ENCODE measurements around the gene DOK1. TPM values are rescaled to one million over a fixed set of nuclear protein-coding genes. Genes with fewer than 3 reads are reported as not detected.
A peak's percentile ranks its signal among the peaks of the same experiment; 100 is the strongest.

The DOK1 gene
- total RNA-seq, 1 donor = 9.9 TPM

DNA sequence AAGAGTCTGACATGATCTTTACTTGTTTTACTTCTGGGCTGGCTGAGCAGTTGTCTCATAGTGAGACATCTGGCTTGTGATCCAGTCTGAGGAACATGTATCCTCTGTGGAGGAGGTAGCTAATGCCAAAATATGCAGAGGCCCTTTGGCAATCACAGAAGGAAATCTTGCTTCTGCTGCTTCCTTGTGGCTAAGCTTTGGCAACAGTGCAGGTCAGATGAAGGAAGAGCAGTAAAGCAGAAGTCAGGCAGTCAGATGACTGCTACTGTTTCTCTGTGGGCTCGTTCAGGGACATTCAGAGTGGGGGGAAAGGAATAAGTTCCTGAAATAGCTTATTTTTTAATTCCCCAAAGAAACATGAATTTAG is 22.3 kb downstream of the DOK1 start:
- H3K4me3 ChIP-seq (ENCODE audit: low read depth, low read length) = no peak overlapping the region
- TF ChIP-seq, protein P1, sequence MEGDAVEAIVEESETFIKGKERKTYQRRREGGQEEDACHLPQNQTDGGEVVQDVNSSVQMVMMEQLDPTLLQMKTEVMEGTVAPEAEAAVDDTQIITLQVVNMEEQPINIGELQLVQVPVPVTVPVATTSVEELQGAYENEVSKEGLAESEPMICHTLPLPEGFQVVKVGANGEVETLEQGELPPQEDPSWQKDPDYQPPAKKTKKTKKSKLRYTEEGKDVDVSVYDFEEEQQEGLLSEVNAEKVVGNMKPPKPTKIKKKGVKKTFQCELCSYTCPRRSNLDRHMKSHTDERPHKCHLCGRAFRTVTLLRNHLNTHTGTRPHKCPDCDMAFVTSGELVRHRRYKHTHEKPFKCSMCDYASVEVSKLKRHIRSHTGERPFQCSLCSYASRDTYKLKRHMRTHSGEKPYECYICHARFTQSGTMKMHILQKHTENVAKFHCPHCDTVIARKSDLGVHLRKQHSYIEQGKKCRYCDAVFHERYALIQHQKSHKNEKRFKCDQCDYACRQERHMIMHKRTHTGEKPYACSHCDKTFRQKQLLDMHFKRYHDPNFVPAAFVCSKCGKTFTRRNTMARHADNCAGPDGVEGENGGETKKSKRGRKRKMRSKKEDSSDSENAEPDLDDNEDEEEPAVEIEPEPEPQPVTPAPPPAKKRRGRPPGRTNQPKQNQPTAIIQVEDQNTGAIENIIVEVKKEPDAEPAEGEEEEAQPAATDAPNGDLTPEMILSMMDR (IDR thresholded peaks at IDR 0.05; ENCODE audit: insufficient read depth, low read depth, low read length) = no peak
- peak; percentile 81 for DNase-seq (ENCODE audit: low read depth)

DNA sequence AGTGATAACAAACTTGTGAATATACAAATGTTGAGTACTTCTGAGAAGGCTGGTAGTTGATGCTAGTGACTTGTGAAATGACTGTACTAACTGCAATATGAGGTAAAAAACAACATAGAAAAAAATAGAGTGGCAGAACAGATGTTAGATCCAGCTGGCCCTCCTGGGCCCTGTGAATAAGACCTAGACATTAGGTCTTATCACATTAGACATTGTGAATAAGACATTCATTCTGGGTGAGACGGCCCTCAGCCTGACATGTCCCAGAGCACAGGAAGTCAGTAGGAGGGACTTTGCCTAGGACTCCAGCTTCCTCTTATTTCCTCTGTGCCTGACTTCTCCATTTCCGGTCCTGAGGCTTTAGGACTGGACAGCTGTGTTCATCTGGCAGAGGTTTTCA is 22.9 kb downstream of the DOK1 start:
- no peak overlapping the region for H3K4me3 ChIP-seq (ENCODE audit: low read depth, low read length)
- TF ChIP-seq, protein P1 (IDR thresholded peaks at IDR 0.05; ENCODE audit: insufficient read depth, low read depth, low read length) = no peak
- no peak for DNase-seq (ENCODE audit: low read depth)

DNA sequence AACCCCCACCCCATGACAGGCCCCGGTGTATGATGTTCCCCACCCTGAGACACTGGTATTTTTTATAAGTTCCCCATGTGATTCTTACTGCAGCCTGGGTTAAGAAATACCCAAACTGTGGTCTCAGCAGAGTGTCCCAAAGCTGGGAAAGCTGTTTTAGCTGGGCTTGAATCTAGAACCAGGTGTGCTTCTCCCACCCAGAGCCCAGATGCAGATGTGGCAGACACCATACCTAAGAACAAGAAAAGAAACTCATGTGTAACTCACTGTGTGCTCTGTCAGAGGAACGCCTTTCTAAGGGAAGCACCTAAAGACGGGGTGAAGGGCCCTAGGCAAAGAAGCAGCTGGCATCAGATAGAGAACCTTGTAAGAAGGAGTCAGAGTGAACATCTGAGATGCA is 23.9 kb downstream of the DOK1 start:
- DNase-seq (ENCODE audit: low read depth) = no peak
- H3K4me3 ChIP-seq (ENCODE audit: low read depth, low read length) = no peak overlapping the region
- TF ChIP-seq, protein P1 (IDR thresholded peaks at IDR 0.05; ENCODE audit: insufficient read depth, low read depth, low read length) = no peak

DNA sequence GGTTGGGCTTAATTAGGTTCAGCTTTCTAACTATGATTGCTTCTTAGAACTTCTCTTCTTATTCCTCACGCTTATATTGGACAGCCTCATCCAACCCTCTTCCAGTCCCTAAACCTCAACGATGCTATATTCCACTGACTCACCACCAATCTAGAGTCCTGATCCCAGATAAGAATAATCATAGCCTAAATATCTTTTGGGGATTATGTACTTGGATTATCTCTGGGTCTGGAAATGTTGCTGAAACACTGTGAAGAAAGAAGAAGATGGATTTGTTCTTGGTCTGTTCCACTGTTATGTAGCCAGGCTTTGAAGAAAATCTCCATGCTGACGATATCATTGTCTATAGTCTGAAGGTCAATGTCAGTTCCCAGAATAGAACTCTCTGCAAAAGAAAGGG is 26.9 kb downstream of the DOK1 start:
- TF ChIP-seq, protein P1 (IDR thresholded peaks at IDR 0.05; ENCODE audit: insufficient read depth, low read depth, low read length) = no peak
- no peak overlapping the region for H3K4me3 ChIP-seq (ENCODE audit: low read depth, low read length)

DNA sequence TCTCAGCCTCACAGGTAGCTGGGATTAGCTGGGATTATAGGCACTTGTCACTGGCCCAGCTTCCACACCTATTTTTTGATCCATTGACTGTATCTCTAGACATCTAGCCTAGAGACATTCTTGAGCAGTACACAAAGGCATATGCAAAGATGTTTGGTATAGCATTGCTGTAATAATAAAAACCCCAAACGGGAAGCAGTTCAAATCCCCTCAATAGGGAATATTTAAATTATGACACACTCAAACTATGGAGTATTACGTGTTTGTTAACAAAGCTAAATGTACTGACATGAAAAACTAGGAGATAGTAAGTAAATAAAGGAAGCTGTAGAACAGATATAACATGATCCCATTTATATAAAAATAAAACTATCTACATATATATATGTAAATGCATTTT is 27.7 kb downstream of the DOK1 start:
- no peak overlapping the region for H3K4me3 ChIP-seq (ENCODE audit: low read depth, low read length)
- TF ChIP-seq, protein P1 (IDR thresholded peaks at IDR 0.05; ENCODE audit: insufficient read depth, low read depth, low read length) = no peak

More for the DNA sequence above, 26.9 kb downstream of the DOK1 start:
- no peak for DNase-seq (ENCODE audit: low read depth)

DNA sequence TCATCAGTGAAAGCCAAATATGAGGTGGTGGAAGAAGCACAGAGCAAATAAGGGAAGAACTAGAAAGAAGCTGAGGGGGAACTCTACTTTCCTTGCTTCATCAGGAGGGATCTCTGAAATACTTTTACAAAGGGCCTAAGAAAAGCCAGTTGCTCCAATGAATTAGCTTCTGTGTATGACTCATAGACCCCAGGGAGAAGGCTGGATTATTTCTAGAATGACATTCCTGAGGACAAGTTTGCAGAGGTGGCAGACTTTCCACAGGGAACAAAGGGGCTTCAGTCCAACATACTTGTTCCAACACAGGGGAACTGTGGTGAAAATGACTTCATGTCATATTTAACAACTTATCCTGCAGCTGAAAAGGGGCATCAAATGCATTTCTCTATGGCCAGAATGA is 29.0 kb downstream of the DOK1 start:
- TF ChIP-seq, protein P1 (IDR thresholded peaks at IDR 0.05; ENCODE audit: insufficient read depth, low read depth, low read length) = no peak
- peak; percentile 55 for DNase-seq (ENCODE audit: low read depth)
- no peak overlapping the region for H3K4me3 ChIP-seq (ENCODE audit: low read depth, low read length)

More for the DNA sequence above, 27.7 kb downstream of the DOK1 start:
- no peak for DNase-seq (ENCODE audit: low read depth)

DNA sequence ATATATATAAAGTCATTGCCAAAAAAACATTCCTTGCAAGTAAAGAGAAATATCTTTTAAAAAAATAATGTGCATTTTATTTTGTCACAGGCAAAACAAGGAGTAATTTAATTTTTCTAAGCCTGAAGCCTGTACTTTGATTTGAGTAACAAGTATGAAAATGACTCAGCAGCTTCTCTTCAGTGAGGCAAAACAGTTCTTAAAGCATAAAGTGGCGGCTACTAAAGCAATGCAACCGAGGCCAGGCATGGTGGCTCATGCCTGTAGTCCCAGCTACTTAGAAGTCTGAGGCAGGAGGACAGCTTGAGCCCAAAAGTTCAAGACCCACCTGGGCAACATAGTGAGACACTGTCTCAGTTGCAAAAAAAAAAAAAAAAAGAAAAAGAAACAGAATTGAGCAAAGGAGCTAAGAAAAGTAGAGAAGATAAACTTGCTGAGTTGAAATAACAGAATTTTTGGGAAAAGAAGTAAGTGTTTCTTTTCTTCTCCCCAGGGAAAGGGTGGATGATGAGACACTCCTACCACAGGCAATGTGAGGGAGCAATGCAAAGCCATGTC is 29.6 kb downstream of the DOK1 start:
- DNase-seq (ENCODE audit: low read depth) = peak; percentile 53
- TF ChIP-seq, protein P1 (IDR thresholded peaks at IDR 0.05; ENCODE audit: insufficient read depth, low read depth, low read length) = no peak
- H3K4me3 ChIP-seq (ENCODE audit: low read depth, low read length) = no peak overlapping the region
